DOHH2 (cell line): ENCODE results near the gene CDCA3.

ENCODE experiments used
- CTCF ChIP-seq: fragments of 200-600 bp; sonication (generic); IDR thresholded peaks from one replicate; pipeline ENCODE4 v1.5.1; 2014; ENCODE audit warnings: antibody characterized with exemption, mild to moderate bottlenecking, low read depth, low read length; ENCODE audit not compliant: poor library complexity, severe bottlenecking
- EZH2phosphoT487 ChIP-seq: fragments of 200-600 bp; sonication (generic); IDR thresholded peaks from 2 replicates; pipeline ENCODE4 v1.6.1; 2017; ENCODE audit warnings: borderline replicate concordance, mild to moderate bottlenecking, antibody characterized with exemption, low read length, moderate library complexity, mixed read lengths

DNA sequence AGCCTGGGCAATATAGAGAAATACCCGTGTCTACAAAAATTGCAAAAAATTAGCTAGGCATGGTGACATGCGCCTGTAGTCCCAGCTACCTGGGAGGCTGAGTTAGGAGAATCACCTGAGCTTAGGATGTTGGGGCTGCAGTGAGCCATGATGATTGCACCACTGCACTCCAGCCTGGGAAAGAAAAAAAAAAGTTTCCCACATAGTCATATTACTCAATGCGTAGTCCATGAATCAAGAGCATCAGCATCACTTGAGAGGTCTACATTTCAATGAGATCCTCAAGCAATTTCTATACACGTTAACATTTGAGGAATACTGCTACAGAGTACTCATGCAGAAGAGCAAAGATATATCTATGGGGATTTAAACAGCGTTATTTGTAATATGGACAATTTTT is 48.3 kb upstream of the CDCA3 start:
- TF ChIP-seq CTCF (no peak), EZH2phosphoT487 (no peak)
